DND-41 (cell line): Measurements from ENCODE around the gene TMEM150A.
"Not testable (repeated sequence)": the region's sequence is repeated elsewhere in the genome, so short reads cannot be mapped to it uniquely, and the experiment has no call there.

Source experiments
- ATAC-seq: fragments of 200-7000 bp; cut with Tn5 transposase; 3 replicates; pipeline ENCODE4 v1.9.1; 2021; ENCODE audit warnings: low read depth; ENCODE audit not compliant: insufficient read depth
- DNase-seq: peaks from one replicate; pipeline ENCODE4 v3.0.0-alpha.2; 2020
- H2AFZ ChIP-seq: 2 replicates; pipeline ENCODE4 v1.6.0; 2012; ENCODE audit warnings: low read depth, low read length
- H3K27ac ChIP-seq: 2 replicates; pipeline ENCODE4 v1.5.1; 2012; ENCODE audit warnings: low read length, inconsistent platforms
- H3K27me3 ChIP-seq: fragments of 200-600 bp; sonication (generic); 2 replicates; pipeline ENCODE4 v1.6.0; 2012; ENCODE audit warnings: low read length, mild to moderate bottlenecking, inconsistent platforms; ENCODE audit not compliant: insufficient read depth, poor library complexity
- H3K36me3 ChIP-seq: 2 replicates; pipeline ENCODE4 v1.5.1; 2012; ENCODE audit warnings: low read length, inconsistent platforms; ENCODE audit not compliant: insufficient read depth
- H3K4me1 ChIP-seq: 2 replicates; pipeline ENCODE4 v1.5.1; 2012; ENCODE audit warnings: mild to moderate bottlenecking, low read length; ENCODE audit not compliant: insufficient read depth
- H3K4me2 ChIP-seq: 2 replicates; pipeline ENCODE4 v1.6.0; 2012; ENCODE audit warnings: mild to moderate bottlenecking, moderate library complexity, low read length, inconsistent platforms; ENCODE audit not compliant: insufficient read depth
- H3K4me3 ChIP-seq, 2 experiments: fragments of 200-600 bp in 1 of 2; shearing (Covaris generic) in 1 of 2; 2 replicates each; pipeline ENCODE4 v1.5.1; 2012 to 2016; ENCODE audit warnings: inconsistent platforms in 2 of 2, low read length in 2 of 2, mild to moderate bottlenecking in 2 of 2, low read depth in 1 of 2, moderate library complexity in 1 of 2
- H3K79me2 ChIP-seq: 2 replicates; pipeline ENCODE4 v1.6.0; 2012; ENCODE audit warnings: low read length, inconsistent platforms; ENCODE audit not compliant: insufficient read depth
- H3K9ac ChIP-seq: 2 replicates; pipeline ENCODE4 v1.6.0; 2012; ENCODE audit warnings: low read depth, mild to moderate bottlenecking, inconsistent platforms, low read length, moderate library complexity
- H3K9me3 ChIP-seq: 2 replicates; pipeline ENCODE4 v1.5.1; 2012; ENCODE audit warnings: low read length, moderate library complexity, mild to moderate bottlenecking, inconsistent platforms; ENCODE audit not compliant: insufficient read depth, severe bottlenecking
- H4K20me1 ChIP-seq: 2 replicates; pipeline ENCODE4 v1.6.0; 2012; ENCODE audit warnings: low read length; ENCODE audit not compliant: insufficient read depth
- CTCF ChIP-seq: IDR thresholded peaks from 2 replicates; pipeline ENCODE4 v1.5.1; 2012; ENCODE audit warnings: borderline replicate concordance, low read length, moderate library complexity, mild to moderate bottlenecking; ENCODE audit not compliant: poor library complexity, severe bottlenecking; ENCODE audit errors: extremely low read depth
- EZH2 ChIP-seq: IDR thresholded peaks from 3 replicates; pipeline ENCODE4 v1.6.1; 2012; ENCODE audit warnings: borderline replicate concordance, low read depth, mild to moderate bottlenecking, moderate library complexity, low read length, inconsistent platforms; ENCODE audit not compliant: severe bottlenecking

Gene TMEM150A

GRCh38 chr2:85623991-85624390 is 21.5 kb upstream of the TMEM150A start:
- no peaks in the 10 kb centered on the region for H3K27me3 ChIP-seq
- H4K20me1 ChIP-seq: peaks cover 23% of the 10 kb centered on the region
- peaks cover 6% of the 10 kb centered on the region for H3K4me1 ChIP-seq
- no peak overlapping the region for H3K4me2 ChIP-seq
- H3K9me3 ChIP-seq: no peaks in the 10 kb centered on the region
- H3K79me2 ChIP-seq: peaks cover 64% of the 10 kb centered on the region
- no peak overlapping the region for H3K9ac ChIP-seq
- peaks cover 96% of the 10 kb centered on the region for H3K36me3 ChIP-seq
- no peak overlapping the region for H3K27ac ChIP-seq
- no peak overlapping the region for H3K4me3 ChIP-seq
- no peak overlapping the region for H2AFZ ChIP-seq
- no peak for DNase-seq
- no peak for ATAC-seq
- no peak for TF ChIP-seq CTCF
- no peak for TF ChIP-seq EZH2

GRCh38 chr2:85621338-85621737 is 18.8 kb upstream of the TMEM150A start:
- peaks cover 87% of the 10 kb centered on the region for H3K36me3 ChIP-seq
- H3K9me3 ChIP-seq: no peaks in the 10 kb centered on the region
- no peak overlapping the region for H3K4me3 ChIP-seq
- peaks cover 81% of the 10 kb centered on the region for H3K79me2 ChIP-seq
- DNase-seq: no peak
- H2AFZ ChIP-seq: no peak overlapping the region
- no peaks in the 10 kb centered on the region for H3K27me3 ChIP-seq
- TF ChIP-seq CTCF: no peak
- TF ChIP-seq EZH2: no peak
- no peak overlapping the region for H3K9ac ChIP-seq
- no peak overlapping the region for H3K27ac ChIP-seq
- H3K4me1 ChIP-seq: peaks cover 29% of the 10 kb centered on the region
- peaks cover 42% of the 10 kb centered on the region for H4K20me1 ChIP-seq
- ATAC-seq: no peak
- H3K4me2 ChIP-seq: no peak overlapping the region

- Histone ChIP-seq H2AFZ (no peak overlapping the region), H3K36me3 (peaks cover 73% of the 10 kb centered on the region), H3K4me3 (no peak overlapping the region), H3K27ac (no peak overlapping the region), H3K9ac (no peak overlapping the region), H4K20me1 (peaks cover 38% of the 10 kb centered on the region), H3K4me1 (peaks cover 37% of the 10 kb centered on the region), H3K27me3 (no peaks in the 10 kb centered on the region), H3K9me3 (no peaks in the 10 kb centered on the region), H3K4me2 (no peak overlapping the region), H3K79me2 (peaks cover 79% of the 10 kb centered on the region)
- ATAC-seq (no peak), DNase-seq (no peak)
- TF ChIP-seq EZH2: no peak
- no peak for TF ChIP-seq CTCF
These were observed 17.1 kb upstream of the TMEM150A start for GRCh38 chr2:85619617-85620016.

GRCh38 chr2:85617723-85618122 is 15.2 kb upstream of the TMEM150A start:
- not testable (repeated sequence) for DNase-seq, ATAC-seq, H3K9me3 ChIP-seq, H3K27me3 ChIP-seq, H2AFZ ChIP-seq
- Histone ChIP-seq H3K4me3 (peak overlapping the region; percentile 93 to 97; a peak in 3 of 4 replicates), H4K20me1 (peaks cover 32% of the 10 kb centered on the region), H3K36me3 (peaks cover 56% of the 10 kb centered on the region), H3K27ac (0 out of 2 replicates have a peak overlapping the region, but pooled peaks have one; percentile 98), H3K4me2 (peak overlapping the region; percentile 78), H3K79me2 (peaks cover 63% of the 10 kb centered on the region), H3K9ac (peak overlapping the region; percentile 99), H3K4me1 (peaks cover 40% of the 10 kb centered on the region)
